Fibroblast of mammary gland (primary cell): ENCODE results near the gene CGA.
"Not testable (repeated sequence)": the region's sequence is repeated elsewhere in the genome, so short reads cannot be mapped to it uniquely, and the experiment has no call there.

ENCODE experiments used
- DNase-seq: peaks from one replicate; pipeline ENCODE4 v3.0.0-alpha.2; 2010; ENCODE audit warnings: low read depth
- H3K4me3 ChIP-seq: 2 replicates; pipeline ENCODE4 v1.5.1; 2011; ENCODE audit warnings: low read depth, mild to moderate bottlenecking, low read length, moderate library complexity; ENCODE audit not compliant: control insufficient read depth
- TF ChIP-seq, protein P1 (sequence below): conservative IDR thresholded peaks from 2 replicates; pipeline ENCODE4 v1.5.1; 2011; ENCODE audit warnings: low read depth, low read length, inconsistent platforms; ENCODE audit not compliant: control insufficient read depth, insufficient read depth

The CGA gene

DNA sequence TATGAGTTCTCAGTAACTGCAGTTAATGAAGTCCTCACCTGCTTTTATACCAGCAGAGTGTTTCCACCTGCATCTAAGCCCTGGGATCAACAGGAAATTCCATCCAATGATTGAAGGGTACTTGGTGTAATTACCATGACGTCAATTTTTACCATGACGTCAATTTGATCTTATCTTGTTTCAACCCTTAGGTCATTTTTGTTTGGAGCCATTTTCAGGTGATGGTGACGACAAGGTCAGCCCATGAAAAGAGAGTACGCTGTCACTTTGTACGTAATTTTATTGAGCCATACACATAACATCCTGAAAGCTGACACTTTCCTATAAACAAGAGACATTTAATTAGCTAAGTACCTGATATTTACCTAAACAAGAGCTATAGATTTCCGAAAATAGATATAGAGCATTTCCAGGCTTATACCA lies at the start of gene CGA:
Gene CGA, minus strand, starts transcription at position 20 of the 423 bp plus-strand sequence. CDS start 6,906 bp downstream, outside the sequence.
- TF ChIP-seq, protein P1, sequence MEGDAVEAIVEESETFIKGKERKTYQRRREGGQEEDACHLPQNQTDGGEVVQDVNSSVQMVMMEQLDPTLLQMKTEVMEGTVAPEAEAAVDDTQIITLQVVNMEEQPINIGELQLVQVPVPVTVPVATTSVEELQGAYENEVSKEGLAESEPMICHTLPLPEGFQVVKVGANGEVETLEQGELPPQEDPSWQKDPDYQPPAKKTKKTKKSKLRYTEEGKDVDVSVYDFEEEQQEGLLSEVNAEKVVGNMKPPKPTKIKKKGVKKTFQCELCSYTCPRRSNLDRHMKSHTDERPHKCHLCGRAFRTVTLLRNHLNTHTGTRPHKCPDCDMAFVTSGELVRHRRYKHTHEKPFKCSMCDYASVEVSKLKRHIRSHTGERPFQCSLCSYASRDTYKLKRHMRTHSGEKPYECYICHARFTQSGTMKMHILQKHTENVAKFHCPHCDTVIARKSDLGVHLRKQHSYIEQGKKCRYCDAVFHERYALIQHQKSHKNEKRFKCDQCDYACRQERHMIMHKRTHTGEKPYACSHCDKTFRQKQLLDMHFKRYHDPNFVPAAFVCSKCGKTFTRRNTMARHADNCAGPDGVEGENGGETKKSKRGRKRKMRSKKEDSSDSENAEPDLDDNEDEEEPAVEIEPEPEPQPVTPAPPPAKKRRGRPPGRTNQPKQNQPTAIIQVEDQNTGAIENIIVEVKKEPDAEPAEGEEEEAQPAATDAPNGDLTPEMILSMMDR, result no peak
- DNase-seq, result no peak
- no peak within 1 kb of the TSS for H3K4me3 ChIP-seq

DNA sequence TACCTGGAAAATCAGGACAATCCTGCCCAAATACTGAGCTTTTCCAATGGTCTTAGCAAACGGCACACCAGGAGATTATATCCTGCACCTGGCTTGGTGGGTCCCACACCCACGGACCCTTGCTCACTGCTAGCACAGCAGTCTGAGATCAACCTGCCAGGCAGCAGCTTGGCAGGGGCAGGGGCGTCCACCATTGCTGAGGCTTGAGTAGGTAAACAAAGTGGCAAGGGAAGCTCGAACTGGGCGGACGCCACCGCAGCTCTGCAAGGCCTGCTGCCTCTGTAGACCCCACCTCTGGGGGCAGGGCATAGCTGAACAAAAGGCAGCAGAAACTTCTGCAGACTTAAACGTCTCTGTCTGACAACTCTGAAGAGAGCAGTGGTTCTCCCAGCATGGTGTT lies 45.0 kb upstream of the CGA start:
- not testable (repeated sequence) for DNase-seq, H3K4me3 ChIP-seq

DNA sequence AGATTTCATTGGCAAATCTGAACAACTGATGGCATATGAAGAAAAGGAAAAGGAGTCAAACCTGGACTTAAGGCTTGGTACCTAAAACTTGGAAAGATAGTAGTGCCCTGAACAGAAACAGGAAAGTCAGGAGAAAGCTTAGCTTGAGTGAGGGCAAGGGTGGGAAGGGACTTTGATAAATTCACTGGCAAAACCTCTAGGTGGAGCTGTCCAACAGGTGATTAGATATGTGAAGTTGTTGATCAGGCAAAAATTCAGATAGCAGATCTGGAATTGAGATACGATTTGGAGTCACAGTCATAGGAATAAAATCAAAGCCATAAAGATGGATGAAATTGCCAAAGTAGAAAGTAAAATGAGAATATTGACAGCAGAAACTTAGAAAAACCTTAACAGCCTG lies 44.3 kb upstream of the CGA start:
- DNase-seq, result peak; percentile 68
- TF ChIP-seq, protein P1, result peak; percentile 74
- no peak overlapping the region for H3K4me3 ChIP-seq

DNA sequence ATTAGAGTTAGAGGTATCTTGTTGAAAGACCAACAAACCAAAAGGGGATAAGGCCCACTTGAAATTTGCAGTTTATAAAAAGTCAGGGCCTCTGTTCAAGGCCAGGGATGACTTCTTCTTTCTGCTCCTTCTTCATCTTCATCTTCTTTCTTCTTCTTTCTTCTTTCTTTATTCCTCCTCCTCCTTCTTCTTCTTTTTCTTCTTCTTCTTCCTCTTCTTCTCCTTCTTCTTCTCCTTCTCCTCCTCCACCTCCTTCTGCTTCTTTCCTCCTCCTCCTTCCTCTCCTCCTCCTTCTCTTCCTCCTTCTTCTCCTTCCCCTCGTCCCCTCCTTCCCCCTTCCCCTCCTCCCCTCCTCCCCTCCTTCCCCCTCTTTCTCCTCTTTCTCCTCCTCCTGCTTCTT lies 42.1 kb upstream of the CGA start:
- no peak for DNase-seq
- TF ChIP-seq, protein P1, result no peak
- H3K4me3 ChIP-seq, result no peak overlapping the region

DNA sequence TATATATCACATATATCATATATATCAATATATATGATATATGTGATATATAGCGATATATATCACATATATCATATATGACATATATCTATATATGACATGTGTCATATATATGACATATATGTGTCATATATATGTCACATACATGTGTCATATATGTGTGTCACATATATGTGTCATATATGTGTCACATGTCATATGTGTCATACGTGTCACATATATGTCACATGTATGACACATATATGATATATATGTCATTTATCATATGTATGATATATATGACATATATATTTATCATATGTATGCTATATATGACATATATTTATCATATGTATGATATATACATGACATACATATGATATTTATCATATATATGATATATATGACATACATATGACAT lies 32.8 kb upstream of the CGA start:
- TF ChIP-seq, protein P1, result no peak
- H3K4me3 ChIP-seq, result no peak overlapping the region
- no peak for DNase-seq

DNA sequence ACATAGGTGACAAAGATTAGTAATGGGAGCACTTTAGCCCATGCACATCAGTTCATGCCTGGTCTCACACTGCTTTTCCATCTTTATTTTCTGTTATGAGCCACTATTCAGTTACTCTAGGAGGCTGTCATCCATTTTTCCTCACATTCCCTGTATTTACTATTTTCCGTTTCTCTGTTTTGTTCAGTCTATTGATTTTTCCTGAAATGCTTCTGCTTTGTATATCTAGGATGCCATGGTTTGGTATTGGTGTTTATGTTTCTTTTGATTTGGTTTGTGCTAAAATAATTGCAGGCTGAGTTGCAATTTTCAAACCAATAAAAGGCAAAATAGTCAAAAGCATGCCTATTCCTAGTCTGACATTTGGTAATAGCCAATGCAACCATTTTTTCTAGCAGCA lies 31.6 kb upstream of the CGA start:
- TF ChIP-seq, protein P1, result no peak

DNA sequence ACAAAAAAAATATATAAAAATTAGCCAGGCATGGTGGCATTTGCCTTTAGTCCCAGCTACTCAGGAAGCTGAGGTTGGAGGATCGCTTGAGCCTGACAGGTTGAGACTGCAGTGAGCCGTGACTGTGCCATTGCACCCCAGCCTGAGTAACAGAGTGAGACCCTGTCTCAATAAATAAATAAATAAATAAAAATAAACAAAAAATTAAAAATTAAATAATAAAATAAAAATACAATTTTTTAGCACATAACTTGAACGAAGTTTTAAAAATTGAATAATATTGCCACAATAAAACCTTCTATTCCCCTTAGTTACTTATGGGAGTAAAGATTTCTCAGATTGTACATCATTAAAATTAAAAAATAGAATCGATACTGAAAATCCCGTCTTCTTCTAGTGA lies 29.2 kb upstream of the CGA start:
- no peak for DNase-seq
- no peak overlapping the region for H3K4me3 ChIP-seq
- TF ChIP-seq, protein P1, result no peak

More for the DNA sequence above, 31.6 kb upstream of the CGA start:
- DNase-seq, result no peak
- no peak overlapping the region for H3K4me3 ChIP-seq
